IPS-18a (cell line): ENCODE measurements around the gene EDN3.
"Not testable (repeated sequence)": the region's sequence is repeated elsewhere in the genome, so short reads cannot be mapped to it uniquely, and the experiment has no call there.

ENCODE experiments used
- H3K27ac ChIP-seq: one replicate; pipeline ENCODE4 v1.5.1; 2013; ENCODE audit warnings: low read length
- H3K27me3 ChIP-seq: one replicate; pipeline ENCODE4 v1.6.1; 2013; ENCODE audit warnings: mild to moderate bottlenecking, low read length; ENCODE audit not compliant: control insufficient read depth, insufficient read depth
- H3K36me3 ChIP-seq: one replicate; pipeline ENCODE4 v1.6.1; 2013; ENCODE audit warnings: low read depth, low read length; ENCODE audit not compliant: control insufficient read depth
- H3K4me1 ChIP-seq: one replicate; pipeline ENCODE4 v1.6.1; 2013; ENCODE audit warnings: low read depth, low read length; ENCODE audit not compliant: control insufficient read depth
- H3K4me3 ChIP-seq: one replicate; pipeline ENCODE4 v1.5.1; 2013; ENCODE audit warnings: low read length
- H3K9ac ChIP-seq: one replicate; pipeline ENCODE4 v1.6.1; 2013; ENCODE audit warnings: mild to moderate bottlenecking, low read length, moderate library complexity
- H3K9me3 ChIP-seq: one replicate; pipeline ENCODE4 v1.6.1; 2013; ENCODE audit warnings: low read depth, low read length; ENCODE audit not compliant: control insufficient read depth

The EDN3 gene

GRCh38 chr20:59355242-59355641, 54.8 kb downstream of the EDN3 start:
- no peak overlapping the region for H3K9ac ChIP-seq
- no peaks in the 10 kb centered on the region for H3K27me3 ChIP-seq
- H3K9me3 ChIP-seq = no peaks in the 10 kb centered on the region
- no peak overlapping the region for H3K4me3 ChIP-seq
- H3K4me1 ChIP-seq = no peaks in the 10 kb centered on the region
- H3K27ac ChIP-seq = no peak overlapping the region
- H3K36me3 ChIP-seq = no peaks in the 10 kb centered on the region

GRCh38 chr20:59356662-59357165, 56.3 kb downstream of the EDN3 start:
- Histone ChIP-seq H3K4me3 (no peak overlapping the region), H3K9ac (no peak overlapping the region), H3K27me3 (no peaks in the 10 kb centered on the region), H3K36me3 (no peaks in the 10 kb centered on the region), H3K27ac (no peak overlapping the region), H3K4me1 (no peaks in the 10 kb centered on the region), H3K9me3 (no peaks in the 10 kb centered on the region)

GRCh38 chr20:59358793-59359192, 58.4 kb downstream of the EDN3 start:
- H3K4me1 ChIP-seq = peaks cover 13% of the 10 kb centered on the region
- H3K27ac ChIP-seq, H3K9me3 ChIP-seq, H3K36me3 ChIP-seq, H3K9ac ChIP-seq, H3K4me3 ChIP-seq, H3K27me3 ChIP-seq: not testable (repeated sequence)

GRCh38 chr20:59359906-59360725, 59.7 kb downstream of the EDN3 start:
- H3K27me3 ChIP-seq = no peaks in the 10 kb centered on the region
- no peak overlapping the region for H3K27ac ChIP-seq
- H3K9me3 ChIP-seq = no peaks in the 10 kb centered on the region
- no peak overlapping the region for H3K4me3 ChIP-seq
- H3K36me3 ChIP-seq = no peaks in the 10 kb centered on the region
- H3K9ac ChIP-seq = no peak overlapping the region
- H3K4me1 ChIP-seq = peaks cover 13% of the 10 kb centered on the region

GRCh38 chr20:59360934-59361333, 60.5 kb downstream of the EDN3 start:
- H3K27ac ChIP-seq = no peak overlapping the region
- H3K27me3 ChIP-seq = no peaks in the 10 kb centered on the region
- H3K9ac ChIP-seq = no peak overlapping the region
- H3K4me1 ChIP-seq = peaks cover 13% of the 10 kb centered on the region
- H3K9me3 ChIP-seq = no peaks in the 10 kb centered on the region
- no peak overlapping the region for H3K4me3 ChIP-seq
- no peaks in the 10 kb centered on the region for H3K36me3 ChIP-seq

GRCh38 chr20:59361411-59361810, 61.0 kb downstream of the EDN3 start:
- H3K27ac ChIP-seq = no peak overlapping the region
- H3K9me3 ChIP-seq = no peaks in the 10 kb centered on the region
- H3K27me3 ChIP-seq = no peaks in the 10 kb centered on the region
- no peak overlapping the region for H3K4me3 ChIP-seq
- no peak overlapping the region for H3K9ac ChIP-seq
- no peaks in the 10 kb centered on the region for H3K36me3 ChIP-seq
- peaks cover 13% of the 10 kb centered on the region for H3K4me1 ChIP-seq

GRCh38 chr20:59363101-59363500, 62.7 kb downstream of the EDN3 start:
- Histone ChIP-seq H3K4me3 (no peak overlapping the region), H3K9me3 (no peaks in the 10 kb centered on the region), H3K27me3 (no peaks in the 10 kb centered on the region), H3K36me3 (no peaks in the 10 kb centered on the region), H3K4me1 (peaks cover 13% of the 10 kb centered on the region), H3K9ac (no peak overlapping the region), H3K27ac (no peak overlapping the region)

- Histone ChIP-seq H3K27me3 (no peaks in the 10 kb centered on the region), H3K9ac (no peak overlapping the region), H3K36me3 (no peaks in the 10 kb centered on the region)
Observed at GRCh38 chr20:59364611-59365010, 64.2 kb downstream of the EDN3 start.

GRCh38 chr20:59365611-59366285, 65.3 kb downstream of the EDN3 start:
- H3K27ac ChIP-seq = no peak overlapping the region
- no peak overlapping the region for H3K9ac ChIP-seq
- H3K36me3 ChIP-seq = no peaks in the 10 kb centered on the region
- no peaks in the 10 kb centered on the region for H3K27me3 ChIP-seq
- no peak overlapping the region for H3K4me3 ChIP-seq
- H3K9me3 ChIP-seq = no peaks in the 10 kb centered on the region
- H3K4me1 ChIP-seq = peaks cover 13% of the 10 kb centered on the region

More at GRCh38 chr20:59364611-59365010, 64.2 kb downstream of the EDN3 start:
- Histone ChIP-seq H3K4me3 (no peak overlapping the region), H3K4me1 (peaks cover 13% of the 10 kb centered on the region), H3K9me3 (no peaks in the 10 kb centered on the region), H3K27ac (no peak overlapping the region)

GRCh38 chr20:59371431-59371830, 71.0 kb downstream of the EDN3 start:
- Histone ChIP-seq H3K27me3 (no peaks in the 10 kb centered on the region), H3K4me3 (no peak overlapping the region), H3K9me3 (no peaks in the 10 kb centered on the region), H3K9ac (no peak overlapping the region), H3K36me3 (no peaks in the 10 kb centered on the region), H3K4me1 (no peaks in the 10 kb centered on the region), H3K27ac (no peak overlapping the region)

- Histone ChIP-seq H3K27me3 (no peaks in the 10 kb centered on the region), H3K36me3 (no peaks in the 10 kb centered on the region), H3K9ac (no peak overlapping the region), H3K4me1 (no peaks in the 10 kb centered on the region), H3K9me3 (no peaks in the 10 kb centered on the region), H3K4me3 (no peak overlapping the region), H3K27ac (no peak overlapping the region)
Observed at GRCh38 chr20:59374261-59374660, 73.8 kb downstream of the EDN3 start.
